HEK293T (cell line): ENCODE data around the gene CASKIN1.

Experiments used
- CTCF ChIA-PET: fragments of 350-600 bp; formaldehyde crosslinking; extraction: SDS; loops from one replicate; lab custom pipeline; 2021; ENCODE audit warnings: antibody characterized with exemption, inconsistent platforms; lab: Yijun Ruan, JAX
- POLR2A ChIA-PET: fragments of 350-600 bp; formaldehyde crosslinking; extraction: SDS; loops from one replicate; lab custom pipeline; 2020; ENCODE audit warnings: antibody characterized with exemption, inconsistent platforms; lab: Yijun Ruan, JAX
- DNase-seq: peaks from one replicate; pipeline ENCODE4 v3.0.0; 2012; ENCODE audit warnings: mixed read lengths; ENCODE audit errors: extremely low spot score
- ARNT ChIP-seq: fragments of 450-650 bp; IDR thresholded peaks from 2 replicates; pipeline ENCODE4 v1.6.1; 2017; ENCODE audit warnings: mild to moderate bottlenecking
- BHLHE40 ChIP-seq: fragments of 450-650 bp; IDR thresholded peaks from 2 replicates; pipeline ENCODE4 v1.6.1; 2016; ENCODE audit warnings: mild to moderate bottlenecking, moderate library complexity, borderline replicate concordance
- CTBP1 ChIP-seq: fragments of 450-650 bp; IDR thresholded peaks from 2 replicates; pipeline ENCODE4 v1.6.1; 2016; ENCODE audit warnings: borderline replicate concordance
- ELF4 ChIP-seq: fragments of 450-650 bp; IDR thresholded peaks from 2 replicates; pipeline ENCODE4 v1.6.1; 2017; ENCODE audit warnings: antibody characterized with exemption
- FOXA1 ChIP-seq: fragments of 450-650 bp; IDR thresholded peaks from 2 replicates; pipeline ENCODE4 v1.6.1; 2016; ENCODE audit warnings: mild to moderate bottlenecking
- FOXK2 ChIP-seq: fragments of 450-650 bp; IDR thresholded peaks from 2 replicates; pipeline ENCODE4 v1.6.1; 2016; ENCODE audit warnings: mild to moderate bottlenecking
- FOXM1 ChIP-seq: fragments of 450-650 bp; IDR thresholded peaks from 2 replicates; pipeline ENCODE4 v1.6.1; 2017; ENCODE audit warnings: mild to moderate bottlenecking, borderline replicate concordance
- HDGF ChIP-seq: fragments of 450-650 bp; IDR thresholded peaks from 2 replicates; pipeline ENCODE4 v1.6.1; 2017; ENCODE audit warnings: antibody characterized with exemption, borderline replicate concordance
- L3MBTL2 ChIP-seq: fragments of 450-650 bp; conservative IDR thresholded peaks from 2 replicates; pipeline ENCODE4 v1.6.1; 2016; ENCODE audit warnings: mild to moderate bottlenecking
- LEF1 ChIP-seq: fragments of 450-650 bp; IDR thresholded peaks from 2 replicates; pipeline ENCODE4 v1.6.1; 2017; ENCODE audit warnings: mild to moderate bottlenecking, borderline replicate concordance
- NFRKB ChIP-seq: fragments of 450-650 bp; IDR thresholded peaks from 2 replicates; pipeline ENCODE4 v1.6.1; 2016; ENCODE audit warnings: mild to moderate bottlenecking, moderate library complexity
- SP1 ChIP-seq: fragments of 450-650 bp; IDR thresholded peaks from 2 replicates; pipeline ENCODE4 v1.6.1; 2017
- SUZ12 ChIP-seq: fragments of 450-650 bp; IDR thresholded peaks from 2 replicates; pipeline ENCODE4 v1.6.1; 2016; ENCODE audit warnings: mild to moderate bottlenecking
- TARDBP ChIP-seq: fragments of 450-650 bp; IDR thresholded peaks from 2 replicates; pipeline ENCODE4 v1.6.1; 2016
- ZNF384 ChIP-seq: fragments of 450-650 bp; IDR thresholded peaks from 2 replicates; pipeline ENCODE4 v1.6.1; 2016
- TF ChIP-seq, protein P1 (sequence below): fragments of 450-650 bp; IDR thresholded peaks from 2 replicates; pipeline ENCODE4 v1.6.1; 2016

Gene CASKIN1

DNA sequence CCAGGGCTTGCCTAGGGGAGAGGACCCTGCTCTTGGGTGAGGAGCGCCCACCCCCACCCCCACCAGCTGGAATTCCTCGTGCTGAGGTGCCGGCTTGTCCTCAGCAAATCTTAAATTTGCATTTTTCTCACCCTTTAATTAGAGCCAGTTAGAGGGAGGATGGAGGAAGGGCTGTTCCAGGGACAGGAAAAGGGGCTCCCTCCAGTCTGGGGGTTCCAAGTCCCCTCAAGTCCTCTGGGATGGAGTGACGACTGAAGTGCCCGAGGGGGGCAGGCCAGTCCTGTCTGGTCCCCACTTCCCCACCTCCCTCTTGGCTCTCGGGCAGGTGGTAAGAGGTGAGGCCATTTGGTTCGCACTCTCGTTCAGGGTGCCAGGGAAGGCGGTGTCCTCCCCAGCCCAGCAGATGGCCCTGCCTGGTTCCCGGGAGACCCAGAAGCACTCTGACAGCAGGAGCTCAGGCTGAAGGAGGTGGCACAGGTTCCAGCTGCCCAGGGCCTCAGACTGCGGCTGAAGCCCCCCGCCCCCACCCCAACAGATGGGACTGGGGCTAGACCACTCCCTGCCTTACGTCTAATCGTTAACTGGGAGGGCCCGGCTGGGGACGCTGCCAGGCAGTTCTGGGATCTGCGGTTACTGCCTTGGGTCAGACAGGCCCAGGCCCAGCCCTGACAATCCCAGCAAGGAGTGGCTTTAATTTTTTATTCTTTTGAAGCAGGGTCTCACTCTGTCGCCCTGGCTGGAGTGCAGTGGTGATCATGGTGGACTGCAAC is 45.8 kb downstream of the CASKIN1 start:
- ChIA-PET CTCF (interaction anchor here (0.8 to 1.6 kb wide), 3 partner anchors 10 to 147 kb away, joined by 4 to 6 read pairs (median 5); no protein-coding TSS in a partner anchor), POLR2A (interaction anchor here (0.7 to 1.2 kb wide), 3 partner anchors 26 to 186 kb away, joined by 3 to 4 read pairs (median 3); partner anchors contain the start of genes RPS2 and TBL3)
- no peak for TF ChIP-seq ELF4
- TF ChIP-seq L3MBTL2: no peak
- TF ChIP-seq FOXM1: no peak
- TF ChIP-seq FOXA1: no peak
- TF ChIP-seq SUZ12: no peak
- TF ChIP-seq HDGF: no peak
- TF ChIP-seq NFRKB: no peak
- TF ChIP-seq BHLHE40: no peak
- TF ChIP-seq ARNT: no peak
- no peak for DNase-seq

DNA sequence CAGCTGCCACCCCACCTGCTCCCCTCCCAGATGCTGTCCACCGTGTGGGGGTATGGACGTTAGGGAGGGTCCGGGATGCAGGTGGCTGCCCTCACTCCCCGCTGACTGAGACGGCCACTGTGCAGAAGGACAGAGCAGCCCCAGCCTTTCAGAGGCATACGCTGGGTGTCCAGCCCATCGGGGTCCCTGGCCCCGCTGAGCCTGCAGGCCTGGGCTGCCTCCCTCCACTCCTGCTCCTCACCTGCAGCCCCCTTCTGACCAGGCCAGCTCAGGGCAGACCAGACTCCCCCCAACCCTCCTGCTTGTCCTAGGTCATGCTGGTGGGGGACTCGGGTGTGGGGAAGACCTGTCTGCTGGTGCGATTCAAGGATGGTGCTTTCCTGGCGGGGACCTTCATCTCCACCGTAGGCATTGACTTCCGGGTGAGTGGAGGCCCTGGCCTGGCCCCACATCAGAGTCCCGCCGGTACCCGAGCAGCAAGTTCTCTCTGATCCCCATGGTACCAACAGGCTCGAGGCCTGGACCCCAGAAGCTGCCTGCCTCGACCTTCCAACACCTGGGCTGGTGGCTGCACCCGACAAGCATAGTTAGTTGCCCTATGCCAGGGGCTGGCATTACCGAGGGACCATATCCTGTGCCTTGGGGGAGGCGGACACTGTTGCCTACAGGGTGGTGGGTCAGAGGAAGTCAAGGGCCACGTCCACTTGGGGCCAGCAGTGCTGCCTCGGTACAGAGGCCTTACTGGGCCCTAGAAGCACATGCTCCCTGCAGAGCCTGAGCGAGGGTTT is 46.6 kb downstream of the CASKIN1 start:
- POLR2A ChIA-PET: no interaction called here
- CTCF ChIA-PET: interaction anchor here (0.5 to 1.6 kb wide), 2 partner anchors 9 to 133 kb away, joined by 3 to 5 read pairs; no protein-coding TSS in a partner anchor
- no peak for DNase-seq
- TF ChIP-seq BHLHE40: no peak
- no peak for TF ChIP-seq SP1
- no peak for TF ChIP-seq NFRKB
- no peak for TF ChIP-seq FOXA1

DNA sequence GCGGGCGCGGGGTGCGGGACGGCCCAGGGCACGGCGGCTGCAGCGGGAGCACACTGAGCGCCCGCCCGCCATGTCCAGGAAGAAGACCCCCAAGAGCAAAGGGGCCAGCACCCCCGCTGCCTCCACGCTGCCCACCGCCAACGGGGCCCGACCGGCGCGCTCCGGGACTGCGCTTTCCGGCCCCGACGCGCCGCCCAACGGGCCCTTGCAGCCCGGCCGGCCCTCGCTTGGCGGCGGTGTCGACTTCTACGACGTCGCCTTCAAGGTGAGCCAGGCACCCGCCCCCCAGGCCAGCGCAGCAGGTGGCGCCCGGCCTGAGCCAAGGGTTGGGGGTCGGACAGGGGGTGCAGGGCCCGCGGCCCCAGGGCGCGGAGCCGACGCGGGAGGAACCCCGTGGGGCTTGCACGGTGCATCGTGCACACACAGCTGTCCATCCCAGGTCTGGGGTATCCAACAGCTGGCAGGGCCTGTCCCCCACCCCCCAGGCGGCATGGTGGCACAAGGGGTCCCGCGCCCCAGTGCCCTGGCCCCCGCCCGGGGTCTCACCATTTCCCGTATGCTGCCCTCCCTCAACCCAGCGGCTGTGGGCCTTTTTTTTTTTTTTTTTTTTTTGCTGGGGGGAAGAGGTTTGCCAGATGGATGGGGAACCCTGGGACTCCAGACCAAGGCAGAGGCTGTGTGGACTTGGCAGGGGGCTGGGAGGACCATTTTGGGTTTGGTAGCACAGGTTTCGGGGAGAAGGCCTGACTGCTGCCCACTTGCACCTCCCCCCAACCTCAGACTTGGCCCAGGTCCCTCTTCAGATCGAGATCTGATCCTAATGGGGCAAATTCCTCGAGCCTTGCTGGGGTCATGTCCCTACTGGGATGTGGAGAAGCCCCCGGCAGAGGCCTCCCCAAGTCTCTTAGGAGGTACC is 47.4 kb downstream of the CASKIN1 start:
- ChIA-PET CTCF (interaction anchor here (0.5 kb wide), 1 partner anchor 8 kb away, joined by 3 read pairs; no protein-coding TSS in a partner anchor), POLR2A (no interaction called here)
- no peak for TF ChIP-seq BHLHE40
- no peak for TF ChIP-seq ZNF384
- no peak for TF ChIP-seq NFRKB
- no peak for TF ChIP-seq FOXK2
- no peak for TF ChIP-seq HDGF
- no peak for TF ChIP-seq TARDBP
- TF ChIP-seq, protein P1, sequence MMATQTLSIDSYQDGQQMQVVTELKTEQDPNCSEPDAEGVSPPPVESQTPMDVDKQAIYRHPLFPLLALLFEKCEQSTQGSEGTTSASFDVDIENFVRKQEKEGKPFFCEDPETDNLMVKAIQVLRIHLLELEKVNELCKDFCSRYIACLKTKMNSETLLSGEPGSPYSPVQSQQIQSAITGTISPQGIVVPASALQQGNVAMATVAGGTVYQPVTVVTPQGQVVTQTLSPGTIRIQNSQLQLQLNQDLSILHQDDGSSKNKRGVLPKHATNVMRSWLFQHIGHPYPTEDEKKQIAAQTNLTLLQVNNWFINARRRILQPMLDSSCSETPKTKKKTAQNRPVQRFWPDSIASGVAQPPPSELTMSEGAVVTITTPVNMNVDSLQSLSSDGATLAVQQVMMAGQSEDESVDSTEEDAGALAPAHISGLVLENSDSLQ: no peak
- TF ChIP-seq SP1: no peak
- no peak for TF ChIP-seq L3MBTL2
- no peak for TF ChIP-seq FOXM1
- no peak for DNase-seq

DNA sequence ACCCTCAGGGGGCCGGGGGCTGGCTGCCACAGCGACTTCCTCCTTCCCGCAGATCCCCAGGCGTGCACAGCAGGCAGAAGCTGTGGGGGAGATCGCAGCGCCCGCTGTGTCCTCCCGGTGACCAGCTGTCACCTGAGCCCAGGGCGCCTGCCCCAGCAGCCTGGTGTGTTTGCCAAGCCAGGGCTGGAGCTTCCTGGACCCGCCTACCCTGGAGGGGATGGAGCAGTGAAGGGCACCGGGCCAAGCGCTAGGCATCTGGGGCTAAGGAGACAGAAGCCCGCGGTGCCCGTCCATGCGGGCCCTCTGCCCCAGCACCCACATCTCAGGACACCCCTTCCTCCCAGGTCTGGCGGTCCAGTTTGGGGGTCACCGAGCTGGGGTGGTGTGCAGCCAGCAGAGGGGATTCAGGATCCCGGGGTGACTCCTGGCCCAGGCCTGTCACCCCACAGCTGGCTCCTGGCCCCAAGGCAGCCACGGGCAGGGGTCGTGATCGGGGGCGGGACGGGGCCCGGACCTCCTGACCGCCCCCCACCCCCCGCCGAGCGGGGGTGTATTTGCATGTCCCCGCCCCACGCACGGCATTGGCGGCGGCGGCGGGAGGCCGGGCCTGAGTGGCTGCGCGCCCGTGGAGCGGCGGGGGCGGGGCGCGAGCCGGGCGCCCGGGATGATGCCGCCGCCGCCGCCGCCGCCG is 48.3 kb downstream of the CASKIN1 start, which contains the start of gene RAB26:
Gene RAB26, plus strand, starts transcription at position 645 of the 691 bp plus-strand sequence. CDS start 159 bp downstream, outside the sequence.
- TF ChIP-seq ARNT (0 out of 2 replicates have a peak, but pooled peaks have one; percentile 6), ZNF384 (no peak)
- DNase-seq: peak; percentile 47
- CTCF ChIA-PET: interaction anchor here (1.2 kb wide), 1 partner anchor 57 kb away, joined by 3 read pairs; no protein-coding TSS in a partner anchor
- POLR2A ChIA-PET: no interaction called here

DNA sequence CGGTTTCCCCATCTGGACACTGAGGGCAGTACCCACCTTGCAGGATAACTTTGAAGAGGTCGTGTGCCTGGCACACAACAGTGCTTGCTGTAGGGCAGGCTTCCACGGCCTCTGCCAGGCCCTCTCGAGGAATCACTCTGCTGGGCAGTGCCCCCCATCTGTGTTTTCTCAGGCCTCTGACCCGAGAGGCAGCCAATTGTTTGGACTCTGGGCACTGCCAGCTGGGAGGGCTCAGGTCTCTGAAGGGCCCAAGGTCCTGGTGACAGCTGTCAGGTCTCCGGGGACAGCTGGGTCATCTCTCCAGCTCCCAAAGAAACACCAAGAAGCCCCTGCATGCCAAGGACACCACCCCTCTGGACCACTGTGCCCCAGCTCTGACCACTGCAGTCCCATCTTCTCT is 49.0 kb downstream of the CASKIN1 start:
- ChIA-PET POLR2A (interaction anchor here (1.3 to 2.8 kb wide), 3 partner anchors 8 to 183 kb away, joined by 4 to 40 read pairs (median 7); partner anchors contain the start of genes NTHL1, RPS2, TRAF7 and TSC2), CTCF (interaction anchor here (0.6 to 1.6 kb wide), 4 partner anchors 26 to 125 kb away, joined by 3 to 9 read pairs (median 3); no protein-coding TSS in a partner anchor)
- no peak for DNase-seq
- no peak for TF ChIP-seq NFRKB
- no peak for TF ChIP-seq FOXM1
- TF ChIP-seq SUZ12: no peak
- TF ChIP-seq FOXK2: no peak
- no peak for TF ChIP-seq SP1
- no peak for TF ChIP-seq ARNT
- TF ChIP-seq TARDBP: no peak
- TF ChIP-seq, protein P1: no peak
- TF ChIP-seq CTBP1: no peak
- TF ChIP-seq HDGF: no peak
- no peak for TF ChIP-seq LEF1
- TF ChIP-seq FOXA1: no peak
- TF ChIP-seq ZNF384: no peak
- no peak for TF ChIP-seq ELF4
- TF ChIP-seq L3MBTL2: no peak
